Breast epithelium (tissue), 4 donors: ENCODE results near the gene PML. TPM values are rescaled to one million over a fixed set of nuclear protein-coding genes. Genes with fewer than 3 reads are reported as not detected.
"Not testable (repeated sequence)": the region's sequence is repeated elsewhere in the genome, so short reads cannot be mapped to it uniquely, and the experiment has no call there.

ENCODE experiments used
- DNase-seq, 2 donors: peaks; one replicate each; pipeline ENCODE4 v3.0.0-alpha.2; 2019; ENCODE audit warnings: low spot score in 2 of 2
- H3K27ac ChIP-seq, 2 donors: fragments of 200-600 bp; sonication (generic) in 1 of 2; one replicate each; pipeline ENCODE4 v1.5.1; 2016 to 2019; ENCODE audit warnings: mild to moderate bottlenecking in 1 of 2
- H3K27me3 ChIP-seq, 2 donors: fragments of 200-600 bp; sonication (generic) in 1 of 2; one replicate each; pipeline versions ENCODE4 v1.5.1 to v1.6.0; 2017 to 2019; ENCODE audit warnings: control low read depth in 1 of 2, mild to moderate bottlenecking in 1 of 2
- H3K36me3 ChIP-seq: fragments of 200-600 bp; one replicate; pipeline ENCODE4 v1.5.1; 2019
- H3K4me1 ChIP-seq, 2 donors: fragments of 200-600 bp; sonication (generic); one replicate each; pipeline ENCODE4 v1.5.1; 2016 to 2019; ENCODE audit warnings: control low read depth in 1 of 2
- H3K4me3 ChIP-seq, 3 donors: fragments of 200-600 bp; sonication (generic); 1 replicate in 2 of 3; 2 replicates in 1 of 3; pipeline ENCODE4 v1.5.1; 2016 to 2019; ENCODE audit warnings: mild to moderate bottlenecking in 3 of 3, moderate library complexity in 2 of 3
- H3K9me3 ChIP-seq, 2 donors: fragments of 200-600 bp; sonication (generic) in 1 of 2; one replicate each; pipeline ENCODE4 v1.5.1; 2016 to 2019; ENCODE audit warnings: control low read depth in 1 of 2
- POLR2A ChIP-seq: fragments of 450-650 bp; IDR thresholded peaks from one replicate; pipeline ENCODE4 v1.6.1; 2016; ENCODE audit warnings: antibody characterized with exemption, mild to moderate bottlenecking, moderate library complexity
- POLR2AphosphoS5 ChIP-seq, 3 donors: sonication (generic); formaldehyde crosslinking; IDR thresholded peaks; one replicate each; pipeline ENCODE4 v1.6.1; 2017; ENCODE audit warnings: antibody characterized with exemption in 3 of 3
- intact Hi-C: fragments of 100-400 bp; cut with DNase I; formaldehyde crosslinking; loops from one replicate; pipeline ENCODE4 v1.15.1; 2023; ENCODE audit warnings: low total_unique reads
- total RNA-seq, 3 donors: library from RNA; depleted of rRNA; stranded (reverse); fragments of >200 nt; gene quantifications; one replicate each; pipeline ENCODE4 v1.1.0, GENCODE V29; 2016
- TF ChIP-seq, protein P1 (sequence below), 3 donors: fragments of 450-650 bp; IDR thresholded peaks; one replicate each; pipeline ENCODE4 v1.5.1; 2016 to 2017; ENCODE audit warnings: antibody characterized with exemption in 3 of 3, mild to moderate bottlenecking in 3 of 3, moderate library complexity in 3 of 3

PML gene
- total RNA-seq, 3 donors from 2014 or later = 37.8 to 103 (median 49.8) TPM

DNA sequence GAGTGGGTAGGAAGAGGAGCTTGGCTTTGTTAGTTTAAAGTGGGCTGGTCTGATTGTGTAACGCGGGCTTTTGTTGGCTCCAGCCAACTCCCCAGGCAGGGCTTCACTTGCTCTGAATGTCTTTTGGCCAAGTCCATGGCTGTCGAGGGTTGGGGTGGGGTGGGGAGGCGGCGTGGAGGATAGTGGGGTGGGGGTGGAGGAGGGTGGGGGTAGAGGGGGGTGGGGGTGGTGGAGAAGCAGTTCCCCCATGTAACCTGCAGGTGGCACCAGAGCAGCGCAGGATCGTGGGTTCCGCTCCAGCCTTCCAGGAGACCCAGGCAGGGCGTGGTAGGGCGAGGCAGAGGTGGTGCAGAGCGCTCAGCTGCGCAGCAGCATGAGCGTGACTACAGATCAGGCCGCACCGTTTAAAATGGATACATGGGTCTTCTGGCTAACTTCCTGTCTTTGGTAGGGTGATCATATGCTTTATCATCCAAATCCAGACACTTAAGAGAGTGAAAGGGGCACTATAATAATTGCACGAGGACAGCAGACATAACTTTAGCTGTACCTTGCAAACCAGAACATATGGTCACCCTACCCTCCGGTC is 59.5 kb downstream of the PML start:
- peaks cover 0 to 16% of the 10 kb centered on the region in 2 donors for H3K4me1 ChIP-seq

DNA sequence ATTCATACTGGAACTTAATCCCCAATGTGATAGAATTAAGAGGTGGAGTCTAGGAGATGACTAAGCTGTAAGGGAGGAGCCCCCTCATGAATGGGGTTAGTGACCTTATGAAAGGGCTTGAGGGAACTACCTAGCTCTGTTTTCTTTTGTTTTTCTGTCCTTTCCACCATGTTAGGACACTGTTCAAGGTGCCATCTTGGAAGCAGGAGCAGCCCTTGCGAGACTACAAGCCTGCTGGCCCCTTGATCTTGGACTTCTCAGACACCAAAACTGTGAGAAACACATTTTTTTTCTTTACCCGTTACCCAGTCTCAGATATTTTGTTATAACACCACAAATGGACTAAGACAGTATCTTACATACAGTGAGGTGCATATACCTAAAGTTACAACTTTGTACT is 61.3 kb downstream of the PML start:
- TF ChIP-seq, protein P1, sequence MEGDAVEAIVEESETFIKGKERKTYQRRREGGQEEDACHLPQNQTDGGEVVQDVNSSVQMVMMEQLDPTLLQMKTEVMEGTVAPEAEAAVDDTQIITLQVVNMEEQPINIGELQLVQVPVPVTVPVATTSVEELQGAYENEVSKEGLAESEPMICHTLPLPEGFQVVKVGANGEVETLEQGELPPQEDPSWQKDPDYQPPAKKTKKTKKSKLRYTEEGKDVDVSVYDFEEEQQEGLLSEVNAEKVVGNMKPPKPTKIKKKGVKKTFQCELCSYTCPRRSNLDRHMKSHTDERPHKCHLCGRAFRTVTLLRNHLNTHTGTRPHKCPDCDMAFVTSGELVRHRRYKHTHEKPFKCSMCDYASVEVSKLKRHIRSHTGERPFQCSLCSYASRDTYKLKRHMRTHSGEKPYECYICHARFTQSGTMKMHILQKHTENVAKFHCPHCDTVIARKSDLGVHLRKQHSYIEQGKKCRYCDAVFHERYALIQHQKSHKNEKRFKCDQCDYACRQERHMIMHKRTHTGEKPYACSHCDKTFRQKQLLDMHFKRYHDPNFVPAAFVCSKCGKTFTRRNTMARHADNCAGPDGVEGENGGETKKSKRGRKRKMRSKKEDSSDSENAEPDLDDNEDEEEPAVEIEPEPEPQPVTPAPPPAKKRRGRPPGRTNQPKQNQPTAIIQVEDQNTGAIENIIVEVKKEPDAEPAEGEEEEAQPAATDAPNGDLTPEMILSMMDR (IDR thresholded peaks at IDR 0.05) = no peak
- no peak for TF ChIP-seq POLR2A
- TF ChIP-seq POLR2AphosphoS5 (IDR thresholded peaks at IDR 0.05) = no peak

More for the DNA sequence above, 59.5 kb downstream of the PML start:
- H3K27me3 ChIP-seq = no peaks in the 10 kb centered on the region
- DNase-seq = peak; percentile 77 to 84
- H3K36me3 ChIP-seq = no peaks in the 10 kb centered on the region
- H3K9me3 ChIP-seq = no peaks in the 10 kb centered on the region
- TF ChIP-seq POLR2AphosphoS5 (IDR thresholded peaks at IDR 0.05) (peak in 1 of 3 donors; percentile 40), POLR2A (no peak)
- TF ChIP-seq, protein P1 (IDR thresholded peaks at IDR 0.05) = peak in 2 of 3 donors; percentile 21 to 48
- H3K27ac ChIP-seq = peak overlapping the region in 1 of 2 donors; percentile 66
- H3K4me3 ChIP-seq = peak overlapping the region in 2 of 3 donors; percentile 21 to 34
- intact Hi-C loops = no loop called here

DNA sequence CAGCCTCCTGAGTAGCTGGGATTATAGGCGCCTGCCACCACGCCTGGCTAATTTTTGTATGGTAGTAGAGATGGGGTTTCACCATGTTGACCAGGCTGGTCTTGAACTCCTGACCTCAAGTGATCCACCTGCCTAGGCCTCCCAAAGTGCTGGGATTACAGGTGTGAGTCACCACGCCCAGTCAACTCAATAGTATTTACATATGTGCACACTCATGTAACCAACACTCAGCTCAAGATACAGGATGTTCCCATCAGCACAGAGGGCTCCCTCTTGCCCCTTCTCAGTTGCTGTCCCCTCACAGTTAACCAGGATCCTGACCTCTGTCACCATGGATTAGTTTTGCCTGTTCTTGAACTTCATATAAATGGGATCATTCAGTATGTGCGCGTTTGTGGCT is 61.8 kb downstream of the PML start:
- intact Hi-C loops, H3K4me3 ChIP-seq, DNase-seq, H3K4me1 ChIP-seq, H3K27ac ChIP-seq, H3K27me3 ChIP-seq, H3K36me3 ChIP-seq, H3K9me3 ChIP-seq: not testable (repeated sequence)

More for the DNA sequence above, 61.3 kb downstream of the PML start:
- Histone ChIP-seq H3K4me3 (no peak overlapping the region), H3K9me3 (no peaks in the 10 kb centered on the region), H3K4me1 (peaks cover 0 to 8% of the 10 kb centered on the region in 2 donors), H3K36me3 (no peaks in the 10 kb centered on the region), H3K27me3 (no peaks in the 10 kb centered on the region), H3K27ac (no peak overlapping the region)
- no peak for DNase-seq
- intact Hi-C loops = no loop called here

DNA sequence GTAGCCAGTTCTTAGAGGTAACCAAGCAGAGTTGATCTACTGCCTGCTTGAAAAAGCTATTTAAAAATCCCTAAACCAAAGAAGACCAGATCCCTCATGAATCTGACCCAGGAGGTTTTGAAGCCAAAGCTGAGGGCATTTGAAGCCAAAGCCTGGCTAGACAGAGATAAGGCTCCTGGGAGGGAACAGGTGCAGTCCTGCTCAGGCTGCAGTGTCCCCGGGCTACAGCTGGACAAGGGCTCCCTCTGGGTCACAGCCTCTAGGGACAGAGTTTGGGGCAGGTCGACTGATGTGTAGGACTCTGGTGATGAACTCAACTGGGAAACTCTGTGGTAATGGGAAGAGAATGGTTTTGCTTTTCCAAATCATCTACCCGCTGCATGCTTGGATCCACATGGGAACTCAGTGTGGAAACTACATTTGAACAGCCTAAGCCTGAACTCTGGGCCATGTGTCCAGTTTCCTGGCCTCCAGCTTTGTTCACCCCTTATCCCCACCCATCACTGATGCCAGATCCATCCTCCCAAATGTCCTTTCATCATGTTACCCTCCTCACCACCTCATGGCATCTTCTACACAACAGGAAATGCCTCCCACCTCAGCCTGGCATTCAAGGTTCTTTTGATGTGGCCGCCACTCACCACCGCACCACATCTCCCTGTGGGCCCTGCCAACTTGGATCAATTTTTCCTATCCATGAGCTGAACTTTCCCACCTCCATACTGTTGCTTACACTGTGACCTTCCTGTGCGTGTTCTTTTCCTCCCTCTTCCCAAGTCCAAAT is 64.7 kb downstream of the PML start:
- intact Hi-C loops, H3K27me3 ChIP-seq, H3K36me3 ChIP-seq, H3K4me3 ChIP-seq, DNase-seq, H3K9me3 ChIP-seq, H3K4me1 ChIP-seq, H3K27ac ChIP-seq: not testable (repeated sequence)

DNA sequence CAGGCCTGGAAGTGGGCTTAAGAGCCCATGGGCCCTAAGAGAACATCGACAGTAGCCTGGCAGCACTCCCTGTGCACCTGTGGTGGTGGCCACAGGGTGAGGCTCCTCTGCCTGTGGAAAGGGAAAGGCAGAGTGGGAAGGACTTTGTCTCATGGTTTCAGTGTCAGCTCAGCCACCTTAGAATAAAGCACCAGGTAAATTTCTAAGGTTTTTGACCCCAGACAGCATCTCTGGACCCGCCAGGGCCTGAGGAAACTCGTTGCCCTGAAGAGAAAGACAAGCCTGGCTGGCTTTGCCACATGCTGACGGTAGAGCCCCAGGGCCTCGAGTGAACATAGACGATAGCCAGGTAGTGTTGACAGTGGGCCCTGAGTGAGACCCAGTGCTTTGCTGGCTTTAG is 65.7 kb downstream of the PML start:
- intact Hi-C loops = no loop called here
- no peak for DNase-seq
- Histone ChIP-seq H3K9me3 (no peaks in the 10 kb centered on the region), H3K4me3 (no peak overlapping the region), H3K4me1 (no peaks in the 10 kb centered on the region), H3K27me3 (no peaks in the 10 kb centered on the region), H3K36me3 (no peaks in the 10 kb centered on the region), H3K27ac (no peak overlapping the region)
- TF ChIP-seq POLR2A (no peak), POLR2AphosphoS5 (IDR thresholded peaks at IDR 0.05) (no peak)
- TF ChIP-seq, protein P1 (IDR thresholded peaks at IDR 0.05) = no peak

DNA sequence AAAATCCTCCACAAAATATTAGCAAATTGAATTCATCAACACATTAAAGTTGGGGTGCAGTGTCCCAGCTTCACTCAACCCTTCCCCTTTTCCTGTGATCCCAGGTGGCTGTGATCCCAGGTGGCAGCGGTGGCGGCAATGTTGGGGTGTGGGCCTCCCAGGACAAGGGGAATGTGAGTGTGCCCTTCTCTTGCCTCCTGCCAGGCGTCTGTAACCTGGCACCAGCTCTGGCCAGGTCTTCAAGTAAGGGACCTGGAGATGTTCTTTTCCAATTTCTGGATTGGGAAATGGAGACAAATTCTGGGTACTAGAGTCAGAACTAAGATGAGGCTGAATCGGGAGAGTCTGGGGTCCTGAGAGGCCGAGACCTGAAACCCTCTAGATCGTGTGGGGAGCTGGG is 67.7 kb downstream of the PML start:
- no peaks in the 10 kb centered on the region for H3K27me3 ChIP-seq
- no peaks in the 10 kb centered on the region for H3K36me3 ChIP-seq
- no peaks in the 10 kb centered on the region for H3K4me1 ChIP-seq
- H3K27ac ChIP-seq = no peak overlapping the region
- intact Hi-C loops = no loop called here
- H3K9me3 ChIP-seq = no peaks in the 10 kb centered on the region
- TF ChIP-seq, protein P1 (IDR thresholded peaks at IDR 0.05) = no peak
- TF ChIP-seq POLR2A (no peak), POLR2AphosphoS5 (IDR thresholded peaks at IDR 0.05) (no peak)
- H3K4me3 ChIP-seq = no peak overlapping the region
- DNase-seq = no peak
